OCI-LY1 (cell line): ENCODE results near the gene ANKRD33B.

ENCODE experiments used
- H2AFZ ChIP-seq: fragments of 200-600 bp; sonication (generic), shearing (Covaris generic); 2 replicates; pipeline ENCODE4 v1.6.0; 2014; ENCODE audit warnings: antibody characterized with exemption, mild to moderate bottlenecking, low read length
- H3F3A ChIP-seq: fragments of 200-600 bp; sonication (generic), shearing (Covaris generic); 2 replicates; pipeline ENCODE4 v1.6.0; 2014; ENCODE audit warnings: mild to moderate bottlenecking, antibody characterized with exemption, low read length, moderate library complexity; ENCODE audit not compliant: insufficient read depth
- H3K27ac ChIP-seq: fragments of 200-600 bp; sonication (generic); 2 replicates; pipeline ENCODE4 v1.5.1; 2014; ENCODE audit warnings: low read length, mixed run types, mild to moderate bottlenecking, low read depth; ENCODE audit not compliant: poor library complexity, severe bottlenecking
- H3K27me3 ChIP-seq: fragments of 200-600 bp; sonication (generic); 2 replicates; pipeline ENCODE4 v1.6.0; 2014; ENCODE audit warnings: antibody characterized with exemption, mild to moderate bottlenecking, low read length, moderate library complexity; ENCODE audit not compliant: insufficient read depth
- H3K36me3 ChIP-seq: fragments of 200-600 bp; sonication (generic); 2 replicates; pipeline ENCODE4 v1.6.1; 2014; ENCODE audit warnings: mild to moderate bottlenecking, antibody characterized with exemption, low read length, moderate library complexity, mixed read lengths; ENCODE audit not compliant: insufficient read depth
- H3K4me1 ChIP-seq: fragments of 200-600 bp; sonication (generic); 2 replicates; pipeline ENCODE4 v1.5.1; 2014; ENCODE audit warnings: mild to moderate bottlenecking, low read length, moderate library complexity; ENCODE audit not compliant: insufficient read depth, severe bottlenecking
- H3K4me2 ChIP-seq: fragments of 200-600 bp; sonication (generic), shearing (Covaris generic); 2 replicates; pipeline ENCODE4 v1.6.1; 2014; ENCODE audit warnings: low read length
- H3K4me3 ChIP-seq: fragments of 200-600 bp; sonication (generic); 2 replicates; pipeline ENCODE4 v1.5.1; 2014; ENCODE audit warnings: low read length, low read depth, mild to moderate bottlenecking, mixed read lengths; ENCODE audit not compliant: poor library complexity, severe bottlenecking
- H3K79me2 ChIP-seq: fragments of 200-600 bp; shearing (Covaris generic); 2 replicates; pipeline ENCODE4 v1.6.1; 2016; ENCODE audit warnings: mixed run types, low read length, mixed read lengths; ENCODE audit not compliant: insufficient read depth
- H3K9ac ChIP-seq: fragments of 200-600 bp; sonication (generic), shearing (Covaris generic); 2 replicates; pipeline ENCODE4 v1.6.1; 2014; ENCODE audit warnings: mild to moderate bottlenecking, low read length, mixed read lengths
- H3K9me2 ChIP-seq: fragments of 200-600 bp; sonication (generic), shearing (Covaris generic); 2 replicates; pipeline ENCODE4 v1.6.1; 2014; ENCODE audit warnings: low read depth, mild to moderate bottlenecking, low read length, mixed read lengths
- H3K9me3 ChIP-seq: fragments of 200-600 bp; shearing (Covaris generic); 2 replicates; pipeline ENCODE4 v1.6.1; 2014; ENCODE audit warnings: low read length, mixed read lengths
- H4K20me1 ChIP-seq: fragments of 200-600 bp; sonication (generic), shearing (Covaris generic); 2 replicates; pipeline ENCODE4 v1.6.0; 2016; ENCODE audit warnings: mild to moderate bottlenecking, low read length; ENCODE audit not compliant: insufficient read depth
- CTCF ChIP-seq: fragments of 200-600 bp; sonication (generic), shearing (Covaris generic); IDR thresholded peaks from 2 replicates; pipeline ENCODE4 v1.5.1; 2017; ENCODE audit warnings: mild to moderate bottlenecking, antibody characterized with exemption, low read length, moderate library complexity, mixed read lengths
- EZH2 ChIP-seq: fragments of 200-600 bp; sonication (generic), shearing (Covaris generic); IDR thresholded peaks from 2 replicates; pipeline ENCODE4 v1.8.0; 2017; ENCODE audit warnings: borderline replicate concordance, mixed run types, mild to moderate bottlenecking, antibody characterized with exemption, low read length, moderate library complexity, mixed read lengths

Gene ANKRD33B

GRCh38 chr5:10588109-10588775 lies 24.4 kb downstream of the ANKRD33B start:
- H3K4me3 ChIP-seq = no peak overlapping the region
- H3K4me1 ChIP-seq = no peaks in the 10 kb centered on the region
- H3K36me3 ChIP-seq = no peaks in the 10 kb centered on the region
- H3K9ac ChIP-seq = no peak overlapping the region
- no peak for TF ChIP-seq EZH2
- no peak for TF ChIP-seq CTCF
- no peak overlapping the region for H2AFZ ChIP-seq
- no peak overlapping the region for H3K27ac ChIP-seq
- H4K20me1 ChIP-seq = no peaks in the 10 kb centered on the region
- H3K9me3 ChIP-seq = no peaks in the 10 kb centered on the region
- H3K4me2 ChIP-seq = no peak overlapping the region
- H3K79me2 ChIP-seq = no peaks in the 10 kb centered on the region
- H3K27me3 ChIP-seq = peaks cover 4% of the 10 kb centered on the region; the same call in 1 of the 2 replicates
- H3K9me2 ChIP-seq = no peaks in the 10 kb centered on the region
- H3F3A ChIP-seq = no peaks in the 10 kb centered on the region

GRCh38 chr5:10588779-10589447 lies 25.0 kb downstream of the ANKRD33B start:
- Histone ChIP-seq H3K27ac (no peak overlapping the region), H3K4me1 (no peaks in the 10 kb centered on the region), H3K4me2 (no peak overlapping the region), H3K4me3 (no peak overlapping the region), H3F3A (no peaks in the 10 kb centered on the region), H3K27me3 (peaks cover 4% of the 10 kb centered on the region; the same call in 1 of the 2 replicates), H3K79me2 (no peaks in the 10 kb centered on the region), H4K20me1 (no peaks in the 10 kb centered on the region), H3K36me3 (no peaks in the 10 kb centered on the region), H3K9me3 (no peaks in the 10 kb centered on the region), H3K9ac (no peak overlapping the region), H2AFZ (no peak overlapping the region), H3K9me2 (no peaks in the 10 kb centered on the region)
- no peak for TF ChIP-seq EZH2
- TF ChIP-seq CTCF = no peak

- Histone ChIP-seq H3K36me3 (no peaks in the 10 kb centered on the region), H3K4me3 (no peak overlapping the region), H3K79me2 (no peaks in the 10 kb centered on the region), H3K9me3 (no peaks in the 10 kb centered on the region), H3K9me2 (no peaks in the 10 kb centered on the region), H3K27ac (no peak overlapping the region), H4K20me1 (no peaks in the 10 kb centered on the region), H3K27me3 (no peaks in the 10 kb centered on the region), H3K9ac (no peak overlapping the region), H3F3A (no peaks in the 10 kb centered on the region), H3K4me2 (no peak overlapping the region), H3K4me1 (no peaks in the 10 kb centered on the region), H2AFZ (no peak overlapping the region)
- TF ChIP-seq CTCF (no peak), EZH2 (no peak)
Observed at GRCh38 chr5:10590226-10590999, 26.5 kb downstream of the ANKRD33B start.
